ENCODE results near the gene ATR. TPM values are rescaled to one million over a fixed set of nuclear protein-coding genes. Genes with fewer than 3 reads are reported as not detected.

Gene ATR
- polyA plus RNA-seq, 4 donors, result 3.5 to 15.0 (median 7.4) TPM

- H3K27ac ChIP-seq (ENCODE audit: low read depth in 1 of 3, low read length in 2 of 3), result no peak overlapping the region
- H3K27me3 ChIP-seq (ENCODE audit: control insufficient read depth in 3 of 3, insufficient read depth in 3 of 3, low read length in 3 of 3), result no peaks in the 10 kb centered on the region
- H3K4me3 ChIP-seq (ENCODE audit: low read depth in 1 of 3, low read length in 3 of 3), result no peak overlapping the region
- 97 to 100% (median 98%) methylated on average over 2 of the region's 2 CpGs for WGBS, 3 donors
- H3K4me1 ChIP-seq (ENCODE audit: control insufficient read depth in 3 of 3, insufficient read depth in 2 of 3, low read depth in 1 of 3, low read length in 2 of 3), result no peaks in the 10 kb centered on the region
- H3K36me3 ChIP-seq (ENCODE audit: control insufficient read depth in 3 of 3, insufficient read depth in 2 of 3, low read depth in 1 of 3, low read length in 3 of 3), result peaks cover 5 to 23% (median 13%) of the 10 kb centered on the region in 3 donors
- DNase-seq (no peak), FAIRE-seq (no peak)
- peaks cover 0 to 21% of the 10 kb centered on the region in 2 donors for H3K9me3 ChIP-seq (ENCODE audit: control insufficient read depth in 2 of 2, insufficient read depth in 1 of 2, low read depth in 1 of 2, low read length in 1 of 2)
These were observed 97.3 kb downstream of the ATR start for GRCh38 chr3:142481196-142481595.

GRCh38 chr3:142470826-142471225 lies 107.7 kb downstream of the ATR start:
- no peaks in the 10 kb centered on the region for H3K4me1 ChIP-seq (ENCODE audit: control insufficient read depth in 3 of 3, insufficient read depth in 2 of 3, low read depth in 1 of 3, low read length in 2 of 3)
- no peak overlapping the region for H3K27ac ChIP-seq (ENCODE audit: low read depth in 1 of 3, low read length in 2 of 3)
- H3K9me3 ChIP-seq (ENCODE audit: control insufficient read depth in 2 of 2, insufficient read depth in 1 of 2, low read depth in 1 of 2, low read length in 1 of 2), result peaks cover 0 to 8% of the 10 kb centered on the region in 2 donors
- H3K36me3 ChIP-seq (ENCODE audit: control insufficient read depth in 3 of 3, insufficient read depth in 2 of 3, low read depth in 1 of 3, low read length in 3 of 3), result peaks cover 0 to 3% (median 0%) of the 10 kb centered on the region in 3 donors
- H3K27me3 ChIP-seq (ENCODE audit: control insufficient read depth in 3 of 3, insufficient read depth in 3 of 3, low read length in 3 of 3), result no peaks in the 10 kb centered on the region
- H3K4me3 ChIP-seq (ENCODE audit: low read depth in 1 of 3, low read length in 3 of 3), result no peak overlapping the region
- no peak for DNase-seq
- WGBS, 3 donors, result 95 to 97% (median 96%) methylated on average over 4 of the region's 4 CpGs
- FAIRE-seq, result no peak

DNA sequence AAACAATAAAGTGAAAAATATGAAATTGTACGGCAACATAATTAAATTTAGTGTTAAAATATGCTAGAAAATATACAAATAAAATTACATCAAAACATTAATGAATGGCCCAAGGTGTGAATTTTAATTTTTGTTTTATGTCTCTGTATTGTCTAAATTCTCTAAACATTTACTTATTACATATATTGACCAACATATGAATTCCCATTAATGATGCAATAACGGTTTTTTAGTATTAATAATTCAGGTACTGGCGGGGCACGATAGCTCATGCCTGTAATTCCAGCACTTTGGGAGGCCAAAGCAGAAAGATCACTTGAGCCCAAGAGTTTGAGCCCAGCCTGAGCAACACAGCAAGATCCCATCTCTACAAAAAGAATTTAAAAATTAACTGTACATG lies 110.1 kb downstream of the ATR start:
- no peak overlapping the region for H3K27ac ChIP-seq (ENCODE audit: low read depth in 1 of 3, low read length in 2 of 3)
- no peak for DNase-seq
- 96 to 100% (median 96%) methylated on average over 4 of the region's 4 CpGs for WGBS, 3 donors
- peaks cover 0 to 2% of the 10 kb centered on the region in 2 donors for H3K9me3 ChIP-seq (ENCODE audit: control insufficient read depth in 2 of 2, insufficient read depth in 1 of 2, low read depth in 1 of 2, low read length in 1 of 2)
- H3K4me1 ChIP-seq (ENCODE audit: control insufficient read depth in 3 of 3, insufficient read depth in 2 of 3, low read depth in 1 of 3, low read length in 2 of 3), result no peaks in the 10 kb centered on the region
- H3K36me3 ChIP-seq (ENCODE audit: control insufficient read depth in 3 of 3, insufficient read depth in 2 of 3, low read depth in 1 of 3, low read length in 3 of 3), result peaks cover 0 to 4% (median 0%) of the 10 kb centered on the region in 3 donors
- H3K4me3 ChIP-seq (ENCODE audit: low read depth in 1 of 3, low read length in 3 of 3), result no peak overlapping the region
- no peaks in the 10 kb centered on the region for H3K27me3 ChIP-seq (ENCODE audit: control insufficient read depth in 3 of 3, insufficient read depth in 3 of 3, low read length in 3 of 3)
- no peak for FAIRE-seq

DNA sequence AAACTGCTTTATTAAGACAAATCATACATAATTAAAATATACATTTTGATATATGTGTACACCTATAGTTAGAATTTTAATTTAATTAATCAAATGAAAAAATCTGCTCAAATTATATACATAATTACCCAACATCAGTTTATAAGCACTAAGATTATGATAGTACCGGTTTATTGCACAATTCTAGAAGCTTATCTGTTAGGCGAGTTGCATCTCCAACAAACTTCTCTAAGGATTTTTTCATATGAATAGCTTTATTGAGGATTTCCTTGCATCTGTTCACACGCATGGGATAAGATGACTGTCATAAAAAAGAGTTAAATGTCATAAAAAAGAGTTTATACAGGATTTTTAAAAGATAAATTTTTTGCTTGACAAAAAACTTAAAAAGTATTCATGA lies 110.8 kb downstream of the ATR start:
- Histone ChIP-seq H3K4me3 (ENCODE audit: low read depth in 1 of 3, low read length in 3 of 3) (no peak overlapping the region), H3K36me3 (ENCODE audit: control insufficient read depth in 3 of 3, insufficient read depth in 2 of 3, low read depth in 1 of 3, low read length in 3 of 3) (peaks cover 0 to 7% (median 0%) of the 10 kb centered on the region in 3 donors), H3K9me3 (ENCODE audit: control insufficient read depth in 2 of 2, insufficient read depth in 1 of 2, low read depth in 1 of 2, low read length in 1 of 2) (no peaks in the 10 kb centered on the region), H3K4me1 (ENCODE audit: control insufficient read depth in 3 of 3, insufficient read depth in 2 of 3, low read depth in 1 of 3, low read length in 2 of 3) (no peaks in the 10 kb centered on the region), H3K27ac (ENCODE audit: low read depth in 1 of 3, low read length in 2 of 3) (no peak overlapping the region), H3K27me3 (ENCODE audit: control insufficient read depth in 3 of 3, insufficient read depth in 3 of 3, low read length in 3 of 3) (no peaks in the 10 kb centered on the region)
- WGBS, 3 donors, result 72 to 86% (median 77%) methylated on average over 3 of the region's 3 CpGs
- DNase-seq (no peak), FAIRE-seq (no peak)

GRCh38 chr3:142460689-142461088 lies 117.8 kb downstream of the ATR start:
- DNase-seq (no peak), FAIRE-seq (no peak)
- Histone ChIP-seq H3K27me3 (ENCODE audit: control insufficient read depth in 3 of 3, insufficient read depth in 3 of 3, low read length in 3 of 3) (no peaks in the 10 kb centered on the region), H3K36me3 (ENCODE audit: control insufficient read depth in 3 of 3, insufficient read depth in 2 of 3, low read depth in 1 of 3, low read length in 3 of 3) (peaks cover 0 to 8% (median 1%) of the 10 kb centered on the region in 3 donors), H3K27ac (ENCODE audit: low read depth in 1 of 3, low read length in 2 of 3) (no peak overlapping the region), H3K4me1 (ENCODE audit: control insufficient read depth in 3 of 3, insufficient read depth in 2 of 3, low read depth in 1 of 3, low read length in 2 of 3) (peaks cover 0 to 3% (median 0%) of the 10 kb centered on the region in 3 donors), H3K4me3 (ENCODE audit: low read depth in 1 of 3, low read length in 3 of 3) (no peak overlapping the region), H3K9me3 (ENCODE audit: control insufficient read depth in 2 of 2, insufficient read depth in 1 of 2, low read depth in 1 of 2, low read length in 1 of 2) (no peaks in the 10 kb centered on the region)
- WGBS, 3 donors, result 82 to 86% (median 85%) methylated on average over 3 of the region's 3 CpGs

GRCh38 chr3:142459929-142460328 lies 118.6 kb downstream of the ATR start:
- Histone ChIP-seq H3K27me3 (ENCODE audit: control insufficient read depth in 3 of 3, insufficient read depth in 3 of 3, low read length in 3 of 3) (no peaks in the 10 kb centered on the region), H3K36me3 (ENCODE audit: control insufficient read depth in 3 of 3, insufficient read depth in 2 of 3, low read depth in 1 of 3, low read length in 3 of 3) (peaks cover 0 to 8% (median 1%) of the 10 kb centered on the region in 3 donors), H3K27ac (ENCODE audit: low read depth in 1 of 3, low read length in 2 of 3) (peak overlapping the region in 1 of 3 donors; percentile 57), H3K9me3 (ENCODE audit: control insufficient read depth in 2 of 2, insufficient read depth in 1 of 2, low read depth in 1 of 2, low read length in 1 of 2) (no peaks in the 10 kb centered on the region), H3K4me1 (ENCODE audit: control insufficient read depth in 3 of 3, insufficient read depth in 2 of 3, low read depth in 1 of 3, low read length in 2 of 3) (peaks cover 0 to 3% (median 0%) of the 10 kb centered on the region in 3 donors), H3K4me3 (ENCODE audit: low read depth in 1 of 3, low read length in 3 of 3) (no peak overlapping the region)
- peak; percentile 95 for FAIRE-seq
- DNase-seq, result peak; percentile 51 to 74
- WGBS, 3 donors, result 16 to 63% (median 42%) methylated on average over 2 of the region's 2 CpGs

DNA sequence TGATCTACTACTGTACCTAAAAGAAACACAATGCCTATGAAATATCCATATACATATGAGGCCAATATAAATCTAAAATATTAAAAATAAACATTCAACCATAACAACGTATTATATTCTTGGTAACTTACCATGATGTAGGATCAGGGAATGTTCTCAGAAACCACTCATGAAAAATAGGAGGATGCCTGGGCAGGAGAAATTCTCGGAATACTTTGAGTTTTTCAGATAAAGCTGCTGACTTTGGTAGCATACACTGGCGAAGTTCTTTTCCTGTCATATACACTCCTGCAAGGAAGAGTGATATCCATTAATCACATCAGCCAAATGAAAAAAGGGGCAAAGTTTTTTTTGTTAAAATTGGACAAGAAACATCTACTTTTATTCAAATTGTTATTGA lies 119.4 kb downstream of the ATR start:
- no peaks in the 10 kb centered on the region for H3K9me3 ChIP-seq (ENCODE audit: control insufficient read depth in 2 of 2, insufficient read depth in 1 of 2, low read depth in 1 of 2, low read length in 1 of 2)
- no peak overlapping the region for H3K4me3 ChIP-seq (ENCODE audit: low read depth in 1 of 3, low read length in 3 of 3)
- peaks cover 0 to 3% (median 0%) of the 10 kb centered on the region in 3 donors for H3K4me1 ChIP-seq (ENCODE audit: control insufficient read depth in 3 of 3, insufficient read depth in 2 of 3, low read depth in 1 of 3, low read length in 2 of 3)
- no peak overlapping the region for H3K27ac ChIP-seq (ENCODE audit: low read depth in 1 of 3, low read length in 2 of 3)
- FAIRE-seq, result no peak
- H3K27me3 ChIP-seq (ENCODE audit: control insufficient read depth in 3 of 3, insufficient read depth in 3 of 3, low read length in 3 of 3), result no peaks in the 10 kb centered on the region
- 74 to 95% (median 90%) methylated on average over 3 of the region's 3 CpGs for WGBS, 3 donors
- no peak for DNase-seq
- H3K36me3 ChIP-seq (ENCODE audit: control insufficient read depth in 3 of 3, insufficient read depth in 2 of 3, low read depth in 1 of 3, low read length in 3 of 3), result peaks cover 0 to 8% (median 1%) of the 10 kb centered on the region in 3 donors

- no peak for FAIRE-seq
These were observed 127.7 kb downstream of the ATR start for GRCh38 chr3:142450881-142451280.

GRCh38 chr3:142450189-142450588 lies 128.3 kb downstream of the ATR start:
- no peak overlapping the region for H3K27ac ChIP-seq (ENCODE audit: low read depth in 1 of 3, low read length in 2 of 3)
- no peak for FAIRE-seq
- 90 to 93% (median 91%) methylated on average over 3 of the region's 3 CpGs for WGBS, 3 donors

More at GRCh38 chr3:142450881-142451280, 127.7 kb downstream of the ATR start:
- DNase-seq, result no peak
- Histone ChIP-seq H3K4me3 (ENCODE audit: low read depth in 1 of 3, low read length in 3 of 3) (no peak overlapping the region), H3K36me3 (ENCODE audit: control insufficient read depth in 3 of 3, insufficient read depth in 2 of 3, low read depth in 1 of 3, low read length in 3 of 3) (peaks cover 0 to 7% (median 5%) of the 10 kb centered on the region in 3 donors), H3K9me3 (ENCODE audit: control insufficient read depth in 2 of 2, insufficient read depth in 1 of 2, low read depth in 1 of 2, low read length in 1 of 2) (no peaks in the 10 kb centered on the region), H3K4me1 (ENCODE audit: control insufficient read depth in 3 of 3, insufficient read depth in 2 of 3, low read depth in 1 of 3, low read length in 2 of 3) (no peaks in the 10 kb centered on the region), H3K27me3 (ENCODE audit: control insufficient read depth in 3 of 3, insufficient read depth in 3 of 3, low read length in 3 of 3) (no peaks in the 10 kb centered on the region), H3K27ac (ENCODE audit: low read depth in 1 of 3, low read length in 2 of 3) (no peak overlapping the region)
- 91 to 98% (median 93%) methylated on average over 5 of the region's 5 CpGs for WGBS, 3 donors

More at GRCh38 chr3:142450189-142450588, 128.3 kb downstream of the ATR start:
- no peak for DNase-seq
- Histone ChIP-seq H3K4me3 (ENCODE audit: low read depth in 1 of 3, low read length in 3 of 3) (no peak overlapping the region), H3K9me3 (ENCODE audit: control insufficient read depth in 2 of 2, insufficient read depth in 1 of 2, low read depth in 1 of 2, low read length in 1 of 2) (no peaks in the 10 kb centered on the region), H3K4me1 (ENCODE audit: control insufficient read depth in 3 of 3, insufficient read depth in 2 of 3, low read depth in 1 of 3, low read length in 2 of 3) (no peaks in the 10 kb centered on the region), H3K36me3 (ENCODE audit: control insufficient read depth in 3 of 3, insufficient read depth in 2 of 3, low read depth in 1 of 3, low read length in 3 of 3) (peaks cover 0 to 7% (median 5%) of the 10 kb centered on the region in 3 donors), H3K27me3 (ENCODE audit: control insufficient read depth in 3 of 3, insufficient read depth in 3 of 3, low read length in 3 of 3) (no peaks in the 10 kb centered on the region)

Measured in small intestine (tissue), 7 donors.